GM19372 (cell line): ENCODE data around the gene CCDC160.
"Not testable (repeated sequence)": the region's sequence is repeated elsewhere in the genome, so short reads cannot be mapped to it uniquely, and the experiment has no call there.

Experiments
- ATAC-seq: cut with Tn5 transposase; IDR thresholded peaks from one replicate; pipeline ENCODE4 v1.9.1; 2021; ENCODE audit warnings: mild to moderate bottlenecking, low read depth, moderate library complexity; ENCODE audit not compliant: unreplicated experiment

The CCDC160 gene

GRCh38 chrX:134236626-134237614 is at the start of gene CCDC160:
TSS of gene CCDC160 (plus strand) at chrX:134237182. CDS start at chrX:134244801, 7,619 bp downstream.
- peak; percentile 75 for ATAC-seq

- ATAC-seq: no peak
Measured at GRCh38 chrX:134191281-134191680, 45.7 kb upstream of the CCDC160 start.

GRCh38 chrX:134194915-134195314 is 42.1 kb upstream of the CCDC160 start:
- no peak for ATAC-seq

- ATAC-seq: no peak
Measured at GRCh38 chrX:134202561-134202960, 34.4 kb upstream of the CCDC160 start.

GRCh38 chrX:134206221-134206620 is 30.8 kb upstream of the CCDC160 start:
- no peak for ATAC-seq

- ATAC-seq: no peak
Measured at GRCh38 chrX:134210465-134210864, 26.5 kb upstream of the CCDC160 start.

- no peak for ATAC-seq
Measured at GRCh38 chrX:134235236-134235635, 1.7 kb upstream of the CCDC160 start.

- ATAC-seq: not testable (repeated sequence)
Measured at GRCh38 chrX:134238144-134238543, 1.2 kb downstream of the CCDC160 start.

- ATAC-seq: no peak
Measured at GRCh38 chrX:134239016-134239415, 2.0 kb downstream of the CCDC160 start.

GRCh38 chrX:134240209-134240608 is 3.2 kb downstream of the CCDC160 start:
- ATAC-seq: no peak

GRCh38 chrX:134241960-134242619 is 5.1 kb downstream of the CCDC160 start:
- no peak for ATAC-seq

- ATAC-seq: no peak
Measured at GRCh38 chrX:134244043-134244442, 7.1 kb downstream of the CCDC160 start.

GRCh38 chrX:134246282-134246681 is 9.3 kb downstream of the CCDC160 start:
- ATAC-seq: no peak

GRCh38 chrX:134247492-134247891 is 10.5 kb downstream of the CCDC160 start:
- ATAC-seq: no peak

- ATAC-seq: no peak
Measured at GRCh38 chrX:134249241-134249640, 12.3 kb downstream of the CCDC160 start.

GRCh38 chrX:134251241-134251640 is 14.3 kb downstream of the CCDC160 start:
- no peak for ATAC-seq

- ATAC-seq: no peak
Measured at GRCh38 chrX:134254511-134254910, 17.5 kb downstream of the CCDC160 start.

GRCh38 chrX:134255555-134255954 is 18.6 kb downstream of the CCDC160 start:
- no peak for ATAC-seq

GRCh38 chrX:134256684-134257083 is 19.7 kb downstream of the CCDC160 start:
- ATAC-seq: no peak

GRCh38 chrX:134258202-134258601 is 21.2 kb downstream of the CCDC160 start:
- no peak for ATAC-seq

GRCh38 chrX:134285934-134286333 is 49.0 kb downstream of the CCDC160 start:
- not testable (repeated sequence) for ATAC-seq
